SKM-1 (cell line): ENCODE data around the gene SH2D6.
"Not testable (repeated sequence)": the region's sequence is repeated elsewhere in the genome, so short reads cannot be mapped to it uniquely, and the experiment has no call there.

ENCODE experiments used
- DNase-seq: peaks from one replicate; lab custom pipeline; 2025; ENCODE audit not compliant: unreplicated experiment; lab: John Stamatoyannopoulos, UW

The SH2D6 gene

DNA sequence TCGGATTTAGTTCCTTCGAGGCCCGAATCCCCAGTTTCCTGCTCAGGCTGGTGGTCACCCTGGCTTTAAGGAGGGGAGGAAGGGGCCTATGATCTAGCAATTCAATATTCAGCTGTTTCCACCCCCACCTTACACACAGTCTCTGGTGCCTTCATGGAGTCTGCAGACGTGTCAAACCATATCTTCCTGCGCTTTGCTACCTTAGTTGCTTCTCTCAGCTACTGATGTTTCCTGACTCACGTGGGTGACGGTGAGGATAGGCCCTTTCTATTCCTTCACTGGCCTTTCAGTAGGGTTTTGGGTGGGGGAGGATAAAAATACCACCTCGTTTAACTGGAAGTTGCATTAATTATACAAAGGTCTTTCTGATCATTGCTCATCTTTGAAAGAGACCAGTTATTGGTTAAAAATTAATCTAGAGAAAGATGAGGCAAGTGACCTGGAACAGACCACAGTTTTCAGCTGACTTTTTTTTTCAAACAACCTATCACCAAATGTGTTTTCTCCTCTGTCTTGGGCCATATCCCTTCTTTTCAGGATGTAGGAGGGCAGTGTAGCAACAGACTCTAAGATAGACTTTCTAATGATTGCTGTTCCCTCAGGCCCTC is 49.7 kb downstream of the SH2D6 start:
- DNase-seq = no peak

DNA sequence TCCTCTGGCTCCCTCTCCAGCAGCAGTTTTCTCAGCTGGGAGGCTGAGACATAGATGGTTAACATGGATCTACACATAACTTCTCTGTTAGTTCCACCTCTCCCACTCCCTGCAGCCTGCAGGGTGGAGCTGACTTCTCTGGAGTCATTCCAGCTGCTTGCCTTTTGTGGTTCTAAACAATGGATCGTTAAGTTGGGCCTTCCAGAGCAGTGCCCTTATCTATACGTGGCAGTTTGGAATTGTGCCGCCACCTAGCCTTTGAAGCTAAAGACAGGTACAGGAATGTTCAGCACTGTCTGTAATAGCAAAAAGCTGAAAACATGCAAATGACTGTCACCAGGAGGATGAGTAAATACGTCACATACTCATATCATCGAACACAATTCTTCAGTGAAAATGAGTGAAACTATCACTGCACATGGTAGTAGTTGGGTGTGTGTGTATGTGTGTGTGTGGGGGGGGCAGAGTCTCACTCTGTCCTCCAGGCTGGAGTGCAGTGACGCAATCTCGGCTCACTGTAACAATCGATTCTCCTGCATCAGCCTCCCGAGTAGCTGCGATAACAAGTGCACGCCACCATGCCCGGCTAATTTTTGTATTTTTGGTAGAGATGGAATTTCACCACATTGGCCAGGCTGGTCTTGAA is 50.3 kb downstream of the SH2D6 start:
- no peak for DNase-seq

DNA sequence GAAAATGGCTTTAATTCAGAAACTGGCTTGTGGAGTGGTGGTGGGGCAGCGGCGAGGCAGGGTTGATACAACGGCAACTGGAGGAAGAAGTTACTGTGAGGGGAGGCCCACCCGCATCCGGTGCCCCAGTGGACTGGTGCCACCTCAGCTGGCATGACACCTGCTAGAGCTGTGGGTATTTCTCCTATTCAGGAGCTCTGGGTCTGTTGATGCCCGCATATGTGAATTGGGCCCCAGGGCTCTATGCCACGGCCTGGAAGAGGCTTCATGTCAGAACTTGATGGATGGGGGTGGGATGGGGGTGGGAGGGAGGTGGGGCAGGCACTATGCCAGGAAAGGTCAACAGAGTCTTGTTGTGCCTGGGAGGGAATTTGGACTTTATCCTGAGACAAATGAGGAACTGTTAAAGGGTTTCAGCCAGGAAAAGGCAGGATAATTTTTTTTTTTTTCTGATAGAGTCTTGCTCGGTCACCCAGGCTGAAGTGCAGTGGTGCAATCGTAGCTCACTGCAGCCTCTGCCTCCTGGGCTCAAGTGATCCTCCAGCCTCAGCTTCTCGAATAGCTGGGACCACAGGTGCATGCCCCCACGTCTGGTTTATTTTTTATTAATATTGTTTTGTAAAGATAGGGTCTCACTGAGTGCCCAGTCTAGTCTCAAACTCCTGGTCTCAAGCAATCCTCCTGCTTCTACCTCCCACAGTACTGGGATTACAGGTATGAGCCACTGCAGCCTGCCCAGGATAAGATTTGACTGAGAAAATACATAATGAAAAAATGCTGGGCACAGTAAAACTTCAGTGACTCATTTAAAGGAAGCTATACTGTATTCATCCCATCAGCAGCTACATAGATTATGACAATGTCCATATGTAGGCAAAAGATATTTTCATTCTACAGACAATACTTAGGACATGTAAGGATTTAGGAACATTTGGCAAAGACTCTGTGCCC is 52.6 kb downstream of the SH2D6 start:
- DNase-seq = no peak

DNA sequence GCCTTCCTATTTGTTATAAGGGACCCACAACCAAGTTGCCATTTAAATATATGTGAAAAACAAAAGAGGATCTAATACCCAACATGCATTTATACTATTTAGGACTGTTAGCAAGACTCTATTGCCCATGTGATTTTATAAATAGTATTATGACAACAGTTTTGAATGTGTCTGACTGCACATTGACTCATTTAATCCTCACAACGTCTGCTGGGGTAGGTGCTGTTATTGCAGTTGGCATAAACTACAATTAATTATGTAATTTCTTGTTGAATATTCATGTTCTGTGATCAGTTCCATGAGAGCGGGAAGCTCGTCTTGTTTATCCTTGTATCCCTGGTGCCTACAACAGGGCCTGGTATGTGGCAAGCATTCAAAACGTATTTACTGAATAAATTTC is 53.7 kb downstream of the SH2D6 start:
- no peak for DNase-seq

DNA sequence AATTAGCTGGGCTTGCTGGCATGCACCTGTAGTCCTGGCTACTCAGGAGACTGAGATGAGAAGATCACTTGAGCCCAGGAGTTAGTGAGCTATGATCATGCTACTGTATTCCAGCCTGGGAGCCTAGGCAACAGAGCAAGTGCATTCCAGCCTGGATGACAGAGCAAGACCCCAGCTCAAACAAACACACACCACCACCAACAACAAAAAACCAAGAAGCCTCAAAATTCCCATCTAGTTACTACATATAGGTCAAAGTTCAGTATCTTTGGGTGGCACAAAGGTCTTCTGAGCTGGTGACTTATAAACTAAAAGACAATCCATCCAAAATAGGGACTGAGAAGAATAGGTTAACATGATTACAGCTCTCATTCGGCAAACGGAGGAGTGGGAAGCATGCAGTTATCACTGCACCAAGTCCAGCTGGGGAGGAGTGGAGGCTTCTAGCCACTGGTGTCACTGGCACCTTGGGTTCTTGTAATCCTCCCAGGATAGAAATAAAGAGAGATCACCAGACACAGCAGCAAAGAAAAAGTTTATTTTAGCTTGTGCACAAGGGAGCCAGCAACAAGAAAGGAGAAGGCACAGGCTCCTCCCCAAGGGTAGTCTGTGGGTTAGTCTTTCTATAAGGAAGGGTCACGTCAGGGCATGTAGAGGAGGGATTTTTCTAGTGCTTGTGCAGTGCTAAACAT is 57.4 kb downstream of the SH2D6 start:
- DNase-seq = no peak

DNA sequence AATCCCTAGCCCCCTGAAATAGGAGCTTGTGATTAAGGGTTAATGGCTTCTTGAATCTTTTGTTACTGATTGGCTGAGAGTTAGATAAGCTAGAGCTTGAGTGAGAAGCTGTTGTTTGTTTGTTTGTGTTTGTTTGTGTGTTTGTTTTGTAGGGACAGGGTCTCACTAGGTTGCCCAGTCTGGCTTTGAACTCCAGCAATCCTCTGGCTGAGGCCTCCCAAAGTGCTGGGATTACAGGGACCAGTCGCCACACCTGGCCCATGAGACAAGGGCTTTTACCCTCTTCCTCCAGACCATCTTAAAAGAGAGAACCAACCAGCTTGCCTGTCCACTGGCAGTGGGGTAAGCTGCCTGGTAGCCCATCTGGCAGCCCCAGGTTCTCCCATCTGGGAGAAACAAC is 58.1 kb downstream of the SH2D6 start:
- DNase-seq = no peak

DNA sequence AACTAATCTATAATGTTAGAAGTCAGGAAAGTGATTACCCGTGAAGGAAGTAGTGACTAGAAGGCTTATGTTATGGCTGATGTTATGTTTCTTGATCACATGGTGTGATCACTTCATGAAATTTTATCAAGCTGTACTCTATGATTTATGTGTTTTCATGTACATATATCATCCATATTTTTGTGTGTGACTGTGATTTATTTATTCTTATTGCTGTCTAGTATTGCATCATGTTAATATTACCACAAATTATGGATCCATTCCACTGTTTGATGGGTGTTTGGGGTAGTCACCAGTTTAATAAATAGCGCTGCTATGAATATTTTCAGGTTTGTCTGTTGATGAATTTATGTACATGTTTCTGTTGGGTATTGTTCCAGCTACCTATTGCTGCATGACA is 59.4 kb downstream of the SH2D6 start:
- no peak for DNase-seq

DNA sequence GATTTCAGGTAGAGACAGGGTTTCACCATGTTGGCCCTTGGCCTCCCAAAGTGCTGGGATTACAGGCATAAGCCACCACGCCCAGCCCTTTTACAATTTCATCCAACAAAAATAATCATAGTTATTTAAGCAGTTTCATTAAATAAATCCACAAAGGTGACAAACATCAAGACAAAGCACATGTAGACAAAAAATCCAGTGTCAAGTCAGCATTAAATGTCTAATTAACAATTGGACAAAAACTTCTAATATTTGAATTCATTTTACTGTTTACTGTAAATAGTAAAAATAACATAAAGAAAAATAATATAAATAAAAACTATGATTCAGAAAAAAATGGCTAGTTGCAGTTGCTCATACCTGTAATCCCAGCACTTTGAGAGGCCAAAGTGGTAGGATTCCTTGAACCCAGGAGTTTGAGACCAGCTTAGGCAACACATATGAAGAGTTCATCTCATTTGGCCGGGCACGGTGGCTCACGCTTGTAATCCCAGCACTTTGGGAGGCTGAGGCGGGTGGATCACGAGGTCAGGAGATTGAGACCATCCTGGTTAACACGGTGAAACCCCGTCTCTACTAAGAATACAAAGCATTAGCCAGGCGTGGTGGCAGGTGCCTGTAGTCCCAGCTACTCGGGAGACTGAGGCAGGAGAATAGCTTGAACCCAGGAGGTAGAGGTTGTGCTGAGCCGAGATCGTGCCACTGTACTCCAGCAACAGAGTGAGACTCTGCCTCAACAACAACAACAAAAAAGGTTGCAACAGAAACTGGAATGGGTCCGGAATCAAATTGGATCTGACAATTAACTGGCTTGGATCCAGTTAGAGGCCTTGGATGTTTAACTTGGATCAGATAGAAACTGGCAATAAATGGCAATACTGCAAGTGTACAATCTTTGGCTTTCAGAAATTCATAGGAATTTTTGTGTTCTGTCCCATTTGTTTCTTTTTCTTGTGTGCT is 63.6 kb downstream of the SH2D6 start:
- DNase-seq = no peak

DNA sequence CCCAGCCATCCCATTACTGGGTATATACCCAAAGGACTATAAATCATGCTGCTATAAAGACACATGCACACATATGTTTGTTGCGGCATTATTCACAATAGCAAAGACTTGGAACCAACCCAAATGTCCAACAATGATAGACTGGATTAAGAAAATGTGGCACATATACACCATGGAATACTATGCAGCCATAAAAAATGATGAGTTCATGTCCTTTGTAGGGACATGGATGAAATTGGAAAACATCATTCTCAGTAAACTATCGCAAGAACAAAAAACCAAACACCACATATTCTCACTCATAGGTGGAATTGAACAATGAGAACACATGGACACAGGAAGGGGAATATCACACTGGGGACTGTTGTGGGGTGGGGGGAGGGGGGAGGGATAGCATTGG is 66.1 kb downstream of the SH2D6 start:
- not testable (repeated sequence) for DNase-seq

DNA sequence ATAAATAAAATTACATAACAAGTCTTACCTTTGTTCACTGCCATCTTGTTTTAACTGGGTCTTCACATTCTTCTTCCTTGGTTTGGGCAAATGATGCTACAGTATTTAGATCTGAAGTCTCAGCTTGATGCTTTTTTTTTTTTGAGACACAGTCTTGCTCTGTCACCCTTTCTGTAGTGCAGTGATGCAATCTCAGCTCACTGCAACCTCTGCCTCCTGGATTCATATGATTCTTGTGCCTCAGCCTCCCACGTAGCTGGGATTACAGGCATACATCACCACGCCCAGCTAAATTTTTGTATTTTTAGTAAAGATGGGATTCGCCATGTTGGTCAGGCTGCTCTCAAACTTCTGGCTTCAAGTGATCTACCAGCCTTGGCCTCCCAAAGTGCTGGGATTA is 67.3 kb downstream of the SH2D6 start:
- no peak for DNase-seq
